NT2/D1 (cell line): Measurements from ENCODE around the gene MS4A7.

Experiments used
- DNase-seq: peaks from one replicate; pipeline ENCODE4 v3.0.0-alpha.2; 2011; ENCODE audit warnings: low read depth, low spot score
- H3K27me3 ChIP-seq: 2 replicates; pipeline ENCODE4 v1.6.0; 2011; ENCODE audit warnings: mild to moderate bottlenecking; ENCODE audit not compliant: insufficient read length, insufficient read depth
- H3K36me3 ChIP-seq: 2 replicates; pipeline ENCODE4 v1.6.1; 2011; ENCODE audit warnings: mild to moderate bottlenecking, low read length, mixed read lengths; ENCODE audit not compliant: insufficient read depth, insufficient read length
- H3K4me1 ChIP-seq: 2 replicates; pipeline ENCODE4 v1.5.1; 2011; ENCODE audit not compliant: insufficient read depth, insufficient read length
- H3K4me3 ChIP-seq: 2 replicates; pipeline ENCODE4 v1.5.1; 2011; ENCODE audit warnings: low read depth; ENCODE audit not compliant: insufficient read length
- H3K9ac ChIP-seq: 2 replicates; pipeline ENCODE4 v1.6.0; 2011; ENCODE audit warnings: low read depth; ENCODE audit not compliant: insufficient read length
- H3K9me3 ChIP-seq: 2 replicates; pipeline ENCODE4 v1.5.1; 2011; ENCODE audit warnings: mild to moderate bottlenecking, low read length; ENCODE audit not compliant: insufficient read depth
- SUZ12 ChIP-seq: IDR thresholded peaks from 2 replicates; pipeline ENCODE4 v1.6.1; 2011; ENCODE audit not compliant: insufficient read length, insufficient read depth; ENCODE audit errors: extremely low read depth
- YY1 ChIP-seq: IDR thresholded peaks from 2 replicates; pipeline ENCODE4 v1.6.1; 2011; ENCODE audit not compliant: insufficient read length, insufficient read depth
- ZNF274 ChIP-seq: IDR thresholded peaks from 2 replicates; pipeline ENCODE4 v1.6.1; 2011; ENCODE audit warnings: mild to moderate bottlenecking, low read depth, low read length

MS4A7 gene

GRCh38 chr11:60422609-60423008 is 44.3 kb downstream of the MS4A7 start:
- Histone ChIP-seq H3K4me3 (no peak overlapping the region), H3K9ac (no peak overlapping the region), H3K9me3 (no peaks in the 10 kb centered on the region), H3K36me3 (no peaks in the 10 kb centered on the region), H3K27me3 (no peaks in the 10 kb centered on the region), H3K4me1 (no peaks in the 10 kb centered on the region)
- TF ChIP-seq YY1 = no peak
- TF ChIP-seq SUZ12 = no peak
- no peak for TF ChIP-seq ZNF274
- no peak for DNase-seq

- Histone ChIP-seq H3K9me3 (no peaks in the 10 kb centered on the region), H3K9ac (no peak overlapping the region), H3K36me3 (no peaks in the 10 kb centered on the region), H3K4me1 (no peaks in the 10 kb centered on the region), H3K4me3 (no peak overlapping the region), H3K27me3 (no peaks in the 10 kb centered on the region)
- no peak for DNase-seq
- TF ChIP-seq ZNF274 = no peak
- TF ChIP-seq SUZ12 = no peak
- TF ChIP-seq YY1 = no peak
Measured at GRCh38 chr11:60428517-60428916, 50.2 kb downstream of the MS4A7 start.

GRCh38 chr11:60429272-60429671 is 50.9 kb downstream of the MS4A7 start, which contains the start of gene MS4A5:
TSS of gene MS4A5 (plus strand) at chr11:60429572. CDS start at chr11:60429675, 103 bp downstream.
- Histone ChIP-seq H3K36me3 (no peaks in the 10 kb centered on the region), H3K4me3 (no peak within 1 kb of the TSS), H3K4me1 (no peaks in the 10 kb centered on the region), H3K9me3 (no peaks in the 10 kb centered on the region), H3K27me3 (no peaks in the 10 kb centered on the region), H3K9ac (no peak within 1 kb of the TSS)
- no peak for DNase-seq
- no peak for TF ChIP-seq ZNF274
- TF ChIP-seq SUZ12 = no peak
- TF ChIP-seq YY1 = no peak

DNA sequence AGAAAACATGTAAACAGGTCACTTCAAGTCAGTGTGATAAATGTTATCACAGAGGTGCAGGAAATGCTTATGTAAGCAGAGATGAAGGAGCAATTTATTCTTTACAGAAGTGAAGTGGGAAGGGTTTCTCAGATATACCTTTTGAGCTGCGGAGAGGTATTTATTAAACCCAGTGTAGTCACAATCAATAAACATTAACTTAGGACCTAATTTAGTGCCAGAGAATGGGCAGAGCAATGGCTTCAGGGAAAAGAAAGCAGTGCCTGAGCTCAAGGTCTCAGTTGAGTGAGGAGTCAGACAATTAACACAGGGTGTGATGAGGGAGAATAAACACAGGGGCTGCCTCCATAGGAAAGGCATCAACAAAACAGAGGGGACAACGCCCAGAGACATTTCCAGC is 52.9 kb downstream of the MS4A7 start:
- H3K36me3 ChIP-seq = no peaks in the 10 kb centered on the region
- H3K4me1 ChIP-seq = no peaks in the 10 kb centered on the region
- H3K27me3 ChIP-seq = no peaks in the 10 kb centered on the region
- no peak for DNase-seq
- TF ChIP-seq YY1 = no peak
- no peak for TF ChIP-seq SUZ12
- no peak for TF ChIP-seq ZNF274
- no peaks in the 10 kb centered on the region for H3K9me3 ChIP-seq
- H3K4me3 ChIP-seq = no peak overlapping the region
- no peak overlapping the region for H3K9ac ChIP-seq

GRCh38 chr11:60433401-60433800 is 55.1 kb downstream of the MS4A7 start:
- Histone ChIP-seq H3K9ac (no peak overlapping the region), H3K27me3 (no peaks in the 10 kb centered on the region), H3K9me3 (no peaks in the 10 kb centered on the region), H3K36me3 (no peaks in the 10 kb centered on the region), H3K4me3 (no peak overlapping the region), H3K4me1 (no peaks in the 10 kb centered on the region)
- TF ChIP-seq YY1 (no peak), SUZ12 (no peak), ZNF274 (no peak)
- DNase-seq = no peak
